ENCODE measurements around the gene STARD13. TPM values are rescaled to one million over a fixed set of nuclear protein-coding genes. Genes with fewer than 3 reads are reported as not detected.

Gene STARD13, protein sequence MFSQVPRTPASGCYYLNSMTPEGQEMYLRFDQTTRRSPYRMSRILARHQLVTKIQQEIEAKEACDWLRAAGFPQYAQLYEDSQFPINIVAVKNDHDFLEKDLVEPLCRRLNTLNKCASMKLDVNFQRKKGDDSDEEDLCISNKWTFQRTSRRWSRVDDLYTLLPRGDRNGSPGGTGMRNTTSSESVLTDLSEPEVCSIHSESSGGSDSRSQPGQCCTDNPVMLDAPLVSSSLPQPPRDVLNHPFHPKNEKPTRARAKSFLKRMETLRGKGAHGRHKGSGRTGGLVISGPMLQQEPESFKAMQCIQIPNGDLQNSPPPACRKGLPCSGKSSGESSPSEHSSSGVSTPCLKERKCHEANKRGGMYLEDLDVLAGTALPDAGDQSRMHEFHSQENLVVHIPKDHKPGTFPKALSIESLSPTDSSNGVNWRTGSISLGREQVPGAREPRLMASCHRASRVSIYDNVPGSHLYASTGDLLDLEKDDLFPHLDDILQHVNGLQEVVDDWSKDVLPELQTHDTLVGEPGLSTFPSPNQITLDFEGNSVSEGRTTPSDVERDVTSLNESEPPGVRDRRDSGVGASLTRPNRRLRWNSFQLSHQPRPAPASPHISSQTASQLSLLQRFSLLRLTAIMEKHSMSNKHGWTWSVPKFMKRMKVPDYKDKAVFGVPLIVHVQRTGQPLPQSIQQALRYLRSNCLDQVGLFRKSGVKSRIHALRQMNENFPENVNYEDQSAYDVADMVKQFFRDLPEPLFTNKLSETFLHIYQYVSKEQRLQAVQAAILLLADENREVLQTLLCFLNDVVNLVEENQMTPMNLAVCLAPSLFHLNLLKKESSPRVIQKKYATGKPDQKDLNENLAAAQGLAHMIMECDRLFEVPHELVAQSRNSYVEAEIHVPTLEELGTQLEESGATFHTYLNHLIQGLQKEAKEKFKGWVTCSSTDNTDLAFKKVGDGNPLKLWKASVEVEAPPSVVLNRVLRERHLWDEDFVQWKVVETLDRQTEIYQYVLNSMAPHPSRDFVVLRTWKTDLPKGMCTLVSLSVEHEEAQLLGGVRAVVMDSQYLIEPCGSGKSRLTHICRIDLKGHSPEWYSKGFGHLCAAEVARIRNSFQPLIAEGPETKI
- 0.68 and 1.9 TPM in 2 replicates for total RNA-seq

DNA sequence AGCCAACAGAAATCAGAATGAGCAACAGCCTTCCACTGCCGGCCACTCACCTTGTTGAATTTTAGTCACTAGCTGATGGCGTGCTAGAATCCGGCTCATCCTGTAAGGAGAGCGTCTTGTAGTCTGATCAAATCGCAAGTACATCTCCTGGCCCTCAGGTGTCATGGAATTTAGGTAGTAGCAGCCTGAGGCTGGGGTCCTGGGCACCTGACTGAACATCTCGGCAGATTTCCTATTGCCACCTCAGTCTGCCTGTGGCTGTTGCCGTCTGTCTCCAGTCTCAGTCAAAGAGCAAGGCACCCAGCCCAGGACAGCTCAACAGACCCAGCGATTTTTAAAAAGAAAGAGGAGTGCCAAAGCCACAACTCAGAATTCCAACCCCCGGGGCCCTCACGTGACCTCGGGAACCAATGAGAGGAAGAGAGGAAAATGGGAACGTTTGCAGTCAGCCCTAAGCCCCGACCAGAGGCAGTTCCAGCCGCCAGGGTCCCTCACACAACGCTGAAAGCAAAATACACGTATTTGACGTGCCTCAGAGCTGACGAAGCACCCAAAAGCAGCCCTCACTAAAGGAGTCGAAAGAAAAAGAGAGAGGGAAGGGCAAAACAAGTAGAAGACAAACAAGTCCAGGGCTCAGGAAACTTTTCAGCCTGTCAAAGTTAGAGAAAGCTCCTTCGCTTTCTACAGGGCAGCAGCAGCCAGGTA is at the start of gene STARD13:
Gene STARD13 (minus strand): TSS at position 336 of the 705 bp plus-strand sequence. CDS start 117 bp downstream, at position 219.

All from nasal cavity respiratory epithelium epithelial cell of viscerocranial mucosa (primary cell).